WTC11 (cell line): Measurements from ENCODE around the gene ESRRA. TPM values are rescaled to one million over a fixed set of nuclear protein-coding genes. Genes with fewer than 3 reads are reported as not detected.
A peak's percentile ranks its signal among the peaks of the same experiment; 100 is the strongest.

ENCODE experiments used
- ATAC-seq: fragments of 200-7000 bp; cut with Tn5 transposase; 2 replicates; pipeline ENCODE4 v1.10.0; 2021; ENCODE audit warnings: mild to moderate bottlenecking, moderate library complexity
- CTCF ChIA-PET: fragments of 300-600 bp; sonication (Branson Sonifier 250); formaldehyde crosslinking; loops from one replicate; lab custom pipeline; 2021; ENCODE audit warnings: antibody characterized with exemption; lab: Charles Lee
- POLR2A ChIA-PET: fragments of 350-600 bp; sonication (Branson Sonifier 250); formaldehyde crosslinking; loops from one replicate; lab custom pipeline; 2021; ENCODE audit warnings: antibody characterized with exemption; lab: Charles Lee
- DNase-seq: peaks from one replicate; pipeline ENCODE4 v3.0.0; 2021; ENCODE audit warnings: low spot score
- H3K27ac Mint-ChIP-seq: 2 replicates; pipeline ENCODE4 v1.8.0; 2021; ENCODE audit warnings: mixed read lengths
- H3K27me3 Mint-ChIP-seq: 2 replicates; pipeline ENCODE4 v1.8.0; 2021; ENCODE audit warnings: low read depth, mild to moderate bottlenecking, moderate library complexity, mixed read lengths
- H3K36me3 Mint-ChIP-seq: 2 replicates; pipeline ENCODE4 v1.8.0; 2021; ENCODE audit warnings: mixed read lengths
- H3K4me1 Mint-ChIP-seq: 2 replicates; pipeline ENCODE4 v1.8.0; 2022; ENCODE audit warnings: mixed read lengths
- H3K4me3 Mint-ChIP-seq: 2 replicates; pipeline ENCODE4 v1.8.0; 2021; ENCODE audit warnings: mild to moderate bottlenecking, moderate library complexity, mixed read lengths
- H3K9me3 Mint-ChIP-seq: 2 replicates; pipeline ENCODE4 v1.8.0; 2021; ENCODE audit warnings: mixed read lengths
- CBFB ChIP-seq: sonication (generic); formaldehyde crosslinking; IDR thresholded peaks from 2 replicates; pipeline ENCODE4 v1.8.1; 2022; ENCODE audit warnings: mild to moderate bottlenecking, low read depth, missing genetic modification reagents
- FOXP1 ChIP-seq: sonication (generic); formaldehyde crosslinking; IDR thresholded peaks from 2 replicates; pipeline ENCODE4 v1.8.0; 2022; ENCODE audit warnings: missing genetic modification reagents, mild to moderate bottlenecking, moderate library complexity, borderline replicate concordance
- GRHL2 ChIP-seq: fragments of 250-450 bp; sonication (Bioruptor Pico); IDR thresholded peaks from 2 replicates; pipeline ENCODE4 v1.8.0; 2022; ENCODE audit warnings: mild to moderate bottlenecking, moderate library complexity; ENCODE audit not compliant: insufficient replicate concordance, severe bottlenecking
- JAZF1 ChIP-seq: fragments of 250-450 bp; sonication (Bioruptor Pico); IDR thresholded peaks from 2 replicates; pipeline ENCODE4 v1.9.0; 2021; ENCODE audit warnings: moderate library complexity, mild to moderate bottlenecking, inconsistent platforms
- KAT7 ChIP-seq: sonication (generic); formaldehyde crosslinking; IDR thresholded peaks from 2 replicates; pipeline ENCODE4 v1.8.1; 2023; ENCODE audit warnings: missing genetic modification reagents, mild to moderate bottlenecking, borderline replicate concordance
- MYBL2 ChIP-seq: sonication (generic); formaldehyde crosslinking; IDR thresholded peaks from 2 replicates; pipeline ENCODE4 v1.8.1; 2023; ENCODE audit warnings: mild to moderate bottlenecking, moderate library complexity, missing genetic modification reagents
- NFE2L1 ChIP-seq: sonication (generic); formaldehyde crosslinking; IDR thresholded peaks from 2 replicates; pipeline ENCODE4 v1.8.1; 2023; ENCODE audit warnings: missing genetic modification reagents
- NR3C1 ChIP-seq: sonication (generic); formaldehyde crosslinking; conservative IDR thresholded peaks from 2 replicates; pipeline ENCODE4 v1.8.1; 2023; ENCODE audit warnings: low read depth, mild to moderate bottlenecking, missing genetic modification reagents
- SMAD3 ChIP-seq: sonication (generic); formaldehyde crosslinking; IDR thresholded peaks from 2 replicates; pipeline ENCODE4 v1.8.0; 2022; ENCODE audit warnings: missing genetic modification reagents, mild to moderate bottlenecking, borderline replicate concordance
- SMAD4 ChIP-seq: sonication (generic); formaldehyde crosslinking; IDR thresholded peaks from 2 replicates; pipeline ENCODE4 v1.8.0; 2022; ENCODE audit warnings: mild to moderate bottlenecking, missing genetic modification reagents
- SP1 ChIP-seq: sonication (generic); formaldehyde crosslinking; conservative IDR thresholded peaks from 2 replicates; pipeline ENCODE4 v1.8.1; 2022; ENCODE audit warnings: missing genetic modification reagents
- USF1 ChIP-seq: sonication (generic); formaldehyde crosslinking; IDR thresholded peaks from 2 replicates; pipeline ENCODE4 v1.8.0; 2022; ENCODE audit warnings: mild to moderate bottlenecking, missing genetic modification reagents
- ZMAT4 ChIP-seq: fragments of 250-450 bp; sonication (Bioruptor Pico); IDR thresholded peaks from 2 replicates; pipeline ENCODE4 v1.9.0; 2021; ENCODE audit warnings: mild to moderate bottlenecking
- ZNF219 ChIP-seq: sonication (generic); formaldehyde crosslinking; IDR thresholded peaks from 2 replicates; pipeline ENCODE4 v1.8.0; 2023; ENCODE audit warnings: missing genetic modification reagents, mild to moderate bottlenecking, borderline replicate concordance
- ZNF416 ChIP-seq: fragments of 250-450 bp; sonication (Bioruptor Pico); IDR thresholded peaks from 2 replicates; pipeline ENCODE4 v1.9.0; 2021; ENCODE audit warnings: mild to moderate bottlenecking, inconsistent platforms
- ZNF532 ChIP-seq: fragments of 250-450 bp; sonication (Bioruptor Pico); IDR thresholded peaks from 2 replicates; pipeline ENCODE4 v1.9.0; 2021; ENCODE audit warnings: mild to moderate bottlenecking, borderline replicate concordance
- total RNA-seq: library from RNA; stranded (reverse); gene quantifications from 3 replicates; pipeline ENCODE4 v1.2.3, GENCODE V29; 2021
- TF ChIP-seq, protein P1 (sequence below): sonication (generic); formaldehyde crosslinking; IDR thresholded peaks from 2 replicates; pipeline ENCODE4 v1.8.0; 2022; ENCODE audit warnings: mild to moderate bottlenecking, missing genetic modification reagents
- TF ChIP-seq, protein P2 (sequence below): sonication (generic); formaldehyde crosslinking; IDR thresholded peaks from 2 replicates; pipeline ENCODE4 v1.8.1; 2023; ENCODE audit warnings: mild to moderate bottlenecking, missing genetic modification reagents, borderline replicate concordance
- TF ChIP-seq, protein P3 (sequence below): sonication (generic); formaldehyde crosslinking; IDR thresholded peaks from 2 replicates; pipeline ENCODE4 v1.8.0; 2022; ENCODE audit warnings: mild to moderate bottlenecking, missing genetic modification reagents

Gene ESRRA
- total RNA-seq, 1 experiment from 2014 or later, result 81.9 TPM

DNA sequence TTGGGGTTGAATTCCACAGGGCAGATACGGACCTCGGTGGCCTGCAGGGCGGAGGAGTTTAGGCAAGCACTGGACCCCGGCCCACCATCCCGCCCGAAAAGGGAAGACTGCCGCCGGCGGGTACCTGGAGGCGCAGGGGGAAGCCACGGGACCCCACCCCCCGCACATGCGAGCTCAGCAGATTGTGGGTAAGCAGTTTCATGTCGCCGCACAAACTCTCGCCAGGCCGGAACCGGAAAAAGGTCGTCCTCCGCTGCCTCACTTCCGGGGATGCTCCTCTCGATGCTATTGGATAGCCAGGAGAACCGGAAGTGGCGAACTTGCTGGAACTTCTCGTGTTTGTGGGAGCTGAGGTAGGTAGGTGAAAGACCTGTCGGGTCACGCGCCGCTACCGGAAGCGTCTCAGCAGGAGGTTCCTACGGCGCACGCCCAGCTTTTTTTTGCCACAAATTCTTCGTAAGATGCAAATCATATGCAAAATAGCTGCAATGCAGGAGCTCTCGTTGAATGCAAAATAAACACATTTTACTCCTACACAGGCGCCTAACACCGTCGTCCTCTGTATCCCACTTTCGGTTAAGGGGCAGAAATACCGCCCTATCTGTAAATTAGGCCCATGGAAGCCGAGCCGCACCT, 12.1 kb downstream of the ESRRA start, which contains the start of gene TRMT112 (continued):
- TF ChIP-seq USF1 (CRISPR knock-in tag) (peak; percentile 88), NR3C1 (CRISPR knock-in tag) (no peak), ZNF219 (0 out of 2 replicates have a peak, but pooled peaks have one; percentile 47), ZMAT4 (CRISPR knock-in tag) (no peak), JAZF1 (CRISPR knock-in tag) (no peak), FOXP1 (CRISPR knock-in tag) (peak; percentile 12; the same call in 1 of the 2 replicates)

- Mint-ChIP-seq H3K9me3 (no peaks in the 10 kb centered on the region), H3K27ac (peak within 1 kb of the TSS; percentile 99), H3K4me3 (peak within 1 kb of the TSS; percentile 90), H3K27me3 (no peaks in the 10 kb centered on the region), H3K4me1 (peaks cover 17% of the 10 kb centered on the region), H3K36me3 (peaks cover 27% of the 10 kb centered on the region)
- DNase-seq, result peak; percentile 90
- CTCF ChIA-PET, result interaction anchor here (0.7 to 3.8 kb wide), 38 partner anchors 9 to 339 kb away, joined by 3 to 173 read pairs (median 5); partner anchors contain the start of genes BAD, CATSPERZ, CCDC88B and ESRRA
- POLR2A ChIA-PET, result interaction anchor here (0.5 to 3.0 kb wide), 17 partner anchors 13 to 656 kb away, joined by 3 to 25 read pairs (median 6); partner anchors contain the start of genes CATSPERZ, DNAJC4, ESRRA and FKBP2
- peak; percentile 71 for ATAC-seq
- no peak for TF ChIP-seq SMAD4 (CRISPR knock-in tag)
- TF ChIP-seq, protein P1, sequence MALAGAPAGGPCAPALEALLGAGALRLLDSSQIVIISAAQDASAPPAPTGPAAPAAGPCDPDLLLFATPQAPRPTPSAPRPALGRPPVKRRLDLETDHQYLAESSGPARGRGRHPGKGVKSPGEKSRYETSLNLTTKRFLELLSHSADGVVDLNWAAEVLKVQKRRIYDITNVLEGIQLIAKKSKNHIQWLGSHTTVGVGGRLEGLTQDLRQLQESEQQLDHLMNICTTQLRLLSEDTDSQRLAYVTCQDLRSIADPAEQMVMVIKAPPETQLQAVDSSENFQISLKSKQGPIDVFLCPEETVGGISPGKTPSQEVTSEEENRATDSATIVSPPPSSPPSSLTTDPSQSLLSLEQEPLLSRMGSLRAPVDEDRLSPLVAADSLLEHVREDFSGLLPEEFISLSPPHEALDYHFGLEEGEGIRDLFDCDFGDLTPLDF (CRISPR knock-in tag), result 0 out of 2 replicates have a peak, but pooled peaks have one; percentile 22
- TF ChIP-seq GRHL2 (CRISPR knock-in tag), result no peak
- peak; percentile 70; the same call in 1 of the 2 replicates for TF ChIP-seq MYBL2 (CRISPR knock-in tag)
- 0 out of 2 replicates have a peak, but pooled peaks have one; percentile 15 for TF ChIP-seq KAT7 (CRISPR knock-in tag)
- TF ChIP-seq ZNF416 (CRISPR knock-in tag), result peak; percentile 8; the same call in 1 of the 2 replicates
- 0 out of 2 replicates have a peak, but pooled peaks have one; percentile 12 for TF ChIP-seq NFE2L1 (CRISPR knock-in tag)
- TF ChIP-seq ZNF532 (CRISPR knock-in tag), result no peak
- TF ChIP-seq SMAD3 (CRISPR knock-in tag), result peak; percentile 70
- peak; percentile 64; the same call in 1 of the 2 replicates for TF ChIP-seq SP1 (CRISPR knock-in tag)
- TF ChIP-seq, protein P2, sequence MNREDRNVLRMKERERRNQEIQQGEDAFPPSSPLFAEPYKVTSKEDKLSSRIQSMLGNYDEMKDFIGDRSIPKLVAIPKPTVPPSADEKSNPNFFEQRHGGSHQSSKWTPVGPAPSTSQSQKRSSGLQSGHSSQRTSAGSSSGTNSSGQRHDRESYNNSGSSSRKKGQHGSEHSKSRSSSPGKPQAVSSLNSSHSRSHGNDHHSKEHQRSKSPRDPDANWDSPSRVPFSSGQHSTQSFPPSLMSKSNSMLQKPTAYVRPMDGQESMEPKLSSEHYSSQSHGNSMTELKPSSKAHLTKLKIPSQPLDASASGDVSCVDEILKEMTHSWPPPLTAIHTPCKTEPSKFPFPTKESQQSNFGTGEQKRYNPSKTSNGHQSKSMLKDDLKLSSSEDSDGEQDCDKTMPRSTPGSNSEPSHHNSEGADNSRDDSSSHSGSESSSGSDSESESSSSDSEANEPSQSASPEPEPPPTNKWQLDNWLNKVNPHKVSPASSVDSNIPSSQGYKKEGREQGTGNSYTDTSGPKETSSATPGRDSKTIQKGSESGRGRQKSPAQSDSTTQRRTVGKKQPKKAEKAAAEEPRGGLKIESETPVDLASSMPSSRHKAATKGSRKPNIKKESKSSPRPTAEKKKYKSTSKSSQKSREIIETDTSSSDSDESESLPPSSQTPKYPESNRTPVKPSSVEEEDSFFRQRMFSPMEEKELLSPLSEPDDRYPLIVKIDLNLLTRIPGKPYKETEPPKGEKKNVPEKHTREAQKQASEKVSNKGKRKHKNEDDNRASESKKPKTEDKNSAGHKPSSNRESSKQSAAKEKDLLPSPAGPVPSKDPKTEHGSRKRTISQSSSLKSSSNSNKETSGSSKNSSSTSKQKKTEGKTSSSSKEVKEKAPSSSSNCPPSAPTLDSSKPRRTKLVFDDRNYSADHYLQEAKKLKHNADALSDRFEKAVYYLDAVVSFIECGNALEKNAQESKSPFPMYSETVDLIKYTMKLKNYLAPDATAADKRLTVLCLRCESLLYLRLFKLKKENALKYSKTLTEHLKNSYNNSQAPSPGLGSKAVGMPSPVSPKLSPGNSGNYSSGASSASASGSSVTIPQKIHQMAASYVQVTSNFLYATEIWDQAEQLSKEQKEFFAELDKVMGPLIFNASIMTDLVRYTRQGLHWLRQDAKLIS (CRISPR knock-in tag), result no peak
- TF ChIP-seq, protein P3, sequence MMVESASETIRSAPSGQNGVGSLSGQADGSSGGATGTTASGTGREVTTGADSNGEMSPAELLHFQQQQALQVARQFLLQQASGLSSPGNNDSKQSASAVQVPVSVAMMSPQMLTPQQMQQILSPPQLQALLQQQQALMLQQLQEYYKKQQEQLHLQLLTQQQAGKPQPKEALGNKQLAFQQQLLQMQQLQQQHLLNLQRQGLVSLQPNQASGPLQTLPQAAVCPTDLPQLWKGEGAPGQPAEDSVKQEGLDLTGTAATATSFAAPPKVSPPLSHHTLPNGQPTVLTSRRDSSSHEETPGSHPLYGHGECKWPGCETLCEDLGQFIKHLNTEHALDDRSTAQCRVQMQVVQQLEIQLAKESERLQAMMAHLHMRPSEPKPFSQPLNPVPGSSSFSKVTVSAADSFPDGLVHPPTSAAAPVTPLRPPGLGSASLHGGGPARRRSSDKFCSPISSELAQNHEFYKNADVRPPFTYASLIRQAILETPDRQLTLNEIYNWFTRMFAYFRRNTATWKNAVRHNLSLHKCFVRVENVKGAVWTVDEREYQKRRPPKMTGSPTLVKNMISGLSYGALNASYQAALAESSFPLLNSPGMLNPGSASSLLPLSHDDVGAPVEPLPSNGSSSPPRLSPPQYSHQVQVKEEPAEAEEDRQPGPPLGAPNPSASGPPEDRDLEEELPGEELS (CRISPR knock-in tag), result peak; percentile 64; the same call in 1 of the 2 replicates
- TF ChIP-seq CBFB, result no peak
These were observed 12.8 kb downstream of the ESRRA start, which contains the start of gene PRDX5 for GRCh38 chr11:64317961-64318765. TSS of gene PRDX5 (plus strand) at chr11:64318121. CDS start at chr11:64318216, 95 bp downstream.
